ENCODE results near the gene SPSB4.
"Not testable (repeated sequence)": the region's sequence is repeated elsewhere in the genome, so short reads cannot be mapped to it uniquely, and the experiment has no call there.

Gene SPSB4

GRCh38 chr3:141050576-141051442 lies at the start of gene SPSB4:
TSS of gene SPSB4 (plus strand) at chr3:141051347. CDS start at chr3:141066105, 14,758 bp downstream.
- peak; percentile 83 for DNase-seq (ENCODE audit: low spot score)

GRCh38 chr3:141006344-141006743 lies 44.8 kb upstream of the SPSB4 start:
- DNase-seq (ENCODE audit: low spot score) = no peak

- no peak for DNase-seq (ENCODE audit: low spot score)
Measured at GRCh38 chr3:141009496-141009895, 41.7 kb upstream of the SPSB4 start.

GRCh38 chr3:141011232-141011996 lies 39.7 kb upstream of the SPSB4 start:
- peak; percentile 79 for DNase-seq (ENCODE audit: low spot score)

GRCh38 chr3:141011997-141012262 lies 39.2 kb upstream of the SPSB4 start:
- DNase-seq (ENCODE audit: low spot score) = no peak

GRCh38 chr3:141012571-141012970 lies 38.6 kb upstream of the SPSB4 start:
- no peak for DNase-seq (ENCODE audit: low spot score)

- DNase-seq (ENCODE audit: low spot score) = no peak
Measured at GRCh38 chr3:141015481-141015880, 35.7 kb upstream of the SPSB4 start.

GRCh38 chr3:141017366-141018322 lies 33.5 kb upstream of the SPSB4 start:
- not testable (repeated sequence) for DNase-seq (ENCODE audit: low spot score)

GRCh38 chr3:141019244-141019643 lies 31.9 kb upstream of the SPSB4 start:
- no peak for DNase-seq (ENCODE audit: low spot score)

GRCh38 chr3:141020143-141020830 lies 30.9 kb upstream of the SPSB4 start:
- DNase-seq (ENCODE audit: low spot score) = no peak

GRCh38 chr3:141021261-141021660 lies 29.9 kb upstream of the SPSB4 start:
- DNase-seq (ENCODE audit: low spot score) = no peak

- no peak for DNase-seq (ENCODE audit: low spot score)
Measured at GRCh38 chr3:141030296-141030695, 20.9 kb upstream of the SPSB4 start.

- DNase-seq (ENCODE audit: low spot score) = no peak
Measured at GRCh38 chr3:141039589-141039988, 11.6 kb upstream of the SPSB4 start.

GRCh38 chr3:141044695-141045641 lies 6.2 kb upstream of the SPSB4 start:
- DNase-seq (ENCODE audit: low spot score) = no peak

- DNase-seq (ENCODE audit: low spot score) = no peak
Measured at GRCh38 chr3:141045849-141046248, 5.3 kb upstream of the SPSB4 start.

GRCh38 chr3:141047168-141047567 lies 4.0 kb upstream of the SPSB4 start:
- no peak for DNase-seq (ENCODE audit: low spot score)

GRCh38 chr3:141049681-141050080 lies 1.5 kb upstream of the SPSB4 start:
- no peak for DNase-seq (ENCODE audit: low spot score)

GRCh38 chr3:141051443-141052200 lies 475 bp downstream of the SPSB4 start:
- peak; percentile 53 for DNase-seq (ENCODE audit: low spot score)

GRCh38 chr3:141052201-141053069 lies 1.3 kb downstream of the SPSB4 start:
- peak; percentile 13 for DNase-seq (ENCODE audit: low spot score)

All from AG20443 (cell line).